IMR-90 (cell line): ENCODE measurements around the gene NRL. TPM values are rescaled to one million over a fixed set of nuclear protein-coding genes. Genes with fewer than 3 reads are reported as not detected.
A peak's percentile ranks its signal among the peaks of the same experiment; 100 is the strongest.

Experiments
- ATAC-seq: fragments of 200-7000 bp; cut with Tn5 transposase; 2 replicates; pipeline ENCODE4 v1.9.1; 2020; ENCODE audit warnings: low read depth, mild to moderate bottlenecking, moderate library complexity
- BruUV-seq: library from RNA; stranded (reverse); fragments of 400-500 nt; replicated peaks from 2 replicates; lab custom pipeline; 2021; lab: Mats Ljungman, UMichigan
- CTCF ChIA-PET: fragments of 300-600 bp; formaldehyde crosslinking; extraction: SDS; loops from one replicate; lab custom pipeline; 2021; ENCODE audit warnings: antibody characterized with exemption; lab: Yijun Ruan, JAX
- POLR2A ChIA-PET: fragments of 300-600 bp; sonication (Branson Sonifier 250); formaldehyde crosslinking; loops from one replicate; lab custom pipeline; 2022; ENCODE audit warnings: antibody characterized with exemption; ENCODE audit not compliant: unreplicated experiment; lab: Charles Lee
- DNase-seq: peaks from one replicate; pipeline ENCODE4 v3.0.0; 2013
- H2AFZ ChIP-seq: replicated peaks from 2 replicates; pipeline ENCODE3; 2013; ENCODE audit warnings: low read length, mild to moderate bottlenecking; ENCODE audit not compliant: poor library complexity
- H2AK5ac ChIP-seq: 2 replicates; pipeline ENCODE4 v1.6.1; 2013; ENCODE audit warnings: low read depth, low read length, inconsistent platforms
- H2AK9ac ChIP-seq: replicated peaks from 2 replicates; pipeline ENCODE3; 2013; ENCODE audit warnings: mild to moderate bottlenecking, low read depth, low read length, moderate library complexity; ENCODE audit not compliant: poor library complexity
- H2BK120ac ChIP-seq: 2 replicates; pipeline ENCODE4 v1.6.1; 2013; ENCODE audit warnings: low read depth, low read length, inconsistent platforms
- H2BK15ac ChIP-seq: 3 replicates; pipeline ENCODE4 v1.6.1; 2013; ENCODE audit warnings: low read depth, low read length, inconsistent platforms
- H2BK20ac ChIP-seq: 2 replicates; pipeline ENCODE4 v1.6.1; 2013; ENCODE audit warnings: low read depth, mild to moderate bottlenecking, inconsistent platforms, low read length, moderate library complexity
- H2BK5ac ChIP-seq: 2 replicates; pipeline ENCODE4 v1.6.1; 2013; ENCODE audit warnings: mild to moderate bottlenecking, low read depth, low read length, inconsistent platforms; ENCODE audit not compliant: poor library complexity, severe bottlenecking
- H3K14ac ChIP-seq: replicated peaks from 2 replicates; pipeline ENCODE4 v1.6.1; 2013; ENCODE audit warnings: low read depth, low read length, inconsistent platforms
- H3K18ac ChIP-seq: 2 replicates; pipeline ENCODE4 v1.6.1; 2013; ENCODE audit warnings: low read depth, low read length, control low read depth
- H3K23ac ChIP-seq: 2 replicates; pipeline ENCODE4 v1.6.1; 2013; ENCODE audit warnings: low read depth, low read length, inconsistent platforms
- H3K27ac ChIP-seq: 2 replicates; pipeline ENCODE4 v1.5.1; 2013; ENCODE audit warnings: mild to moderate bottlenecking, control low read depth, low read length; ENCODE audit not compliant: insufficient read depth
- H3K27me3 ChIP-seq: 2 replicates; pipeline ENCODE4 v1.6.1; 2013; ENCODE audit warnings: low read length; ENCODE audit not compliant: control insufficient read depth, insufficient read depth
- H3K36me3 ChIP-seq: 2 replicates; pipeline ENCODE4 v1.6.1; 2013; ENCODE audit warnings: low read length, mixed read lengths; ENCODE audit not compliant: control insufficient read depth, insufficient read depth
- H3K4ac ChIP-seq: 2 replicates; pipeline ENCODE4 v1.6.1; 2013; ENCODE audit warnings: low read depth, low read length, inconsistent platforms
- H3K4me1 ChIP-seq: 2 replicates; pipeline ENCODE4 v1.6.1; 2013; ENCODE audit warnings: low read length, mixed read lengths; ENCODE audit not compliant: control insufficient read depth, insufficient read depth
- H3K4me2 ChIP-seq: 2 replicates; pipeline ENCODE4 v1.6.1; 2013; ENCODE audit warnings: low read depth, mild to moderate bottlenecking, control low read depth, low read length, moderate library complexity
- H3K4me3 ChIP-seq: 2 replicates; pipeline ENCODE4 v1.5.1; 2013; ENCODE audit warnings: low read depth, mild to moderate bottlenecking, control low read depth, low read length, moderate library complexity; ENCODE audit not compliant: insufficient read depth
- H3K56ac ChIP-seq: 2 replicates; pipeline ENCODE4 v1.6.1; 2013; ENCODE audit warnings: low read length, inconsistent platforms; ENCODE audit not compliant: insufficient read depth; ENCODE audit errors: extremely low read depth
- H3K79me1 ChIP-seq, 2 experiments: 2 replicates each; pipeline ENCODE4 v1.6.1; 2013; ENCODE audit warnings: low read length in 2 of 2, inconsistent platforms in 1 of 2, low read depth in 1 of 2
- H3K9ac ChIP-seq: 2 replicates; pipeline ENCODE4 v1.6.1; 2013; ENCODE audit warnings: low read depth, low read length, control low read depth
- H3K9me1 ChIP-seq: 2 replicates; pipeline ENCODE4 v1.6.1; 2013; ENCODE audit warnings: low read length, inconsistent platforms; ENCODE audit not compliant: insufficient read depth
- H3K9me3 ChIP-seq: 2 replicates; pipeline ENCODE4 v1.6.1; 2013; ENCODE audit warnings: low read length; ENCODE audit not compliant: control insufficient read depth, insufficient read depth
- H4K20me1 ChIP-seq: 2 replicates; pipeline ENCODE4 v1.6.1; 2013; ENCODE audit warnings: low read length, inconsistent platforms; ENCODE audit not compliant: insufficient read depth
- H4K5ac ChIP-seq: 2 replicates; pipeline ENCODE4 v1.6.1; 2013; ENCODE audit warnings: mild to moderate bottlenecking, low read depth, low read length, control low read depth
- H4K8ac ChIP-seq, 2 experiments: 2 replicates each; pipeline ENCODE4 v1.6.1; 2013; ENCODE audit warnings: low read depth in 2 of 2, low read length in 2 of 2, control low read depth in 1 of 2, inconsistent platforms in 1 of 2
- H4K91ac ChIP-seq: 2 replicates; pipeline ENCODE4 v1.6.1; 2013; ENCODE audit warnings: low read depth, low read length, inconsistent platforms; ENCODE audit not compliant: insufficient read depth
- CEBPB ChIP-seq: IDR thresholded peaks from 2 replicates; pipeline ENCODE4 v1.6.1; 2012; ENCODE audit warnings: low read depth, low read length, improper control_type of control experiment
- FOS ChIP-seq: fragments of 150-350 bp; IDR thresholded peaks from 2 replicates; pipeline ENCODE4 v1.6.1; 2016; ENCODE audit warnings: low read depth, low read length
- MXI1 ChIP-seq: IDR thresholded peaks from 2 replicates; pipeline ENCODE4 v1.6.1; 2012; ENCODE audit warnings: low read depth, mild to moderate bottlenecking, low read length, moderate library complexity, borderline replicate concordance
- NFE2L2 ChIP-seq: fragments of 150-350 bp; IDR thresholded peaks from 2 replicates; pipeline ENCODE4 v1.6.1; 2016; ENCODE audit warnings: low read depth, mild to moderate bottlenecking, low read length
- RAD21 ChIP-seq: IDR thresholded peaks from 2 replicates; pipeline ENCODE4 v1.6.1; 2012; ENCODE audit warnings: low read length, improper control_type of control experiment
- RCOR1 ChIP-seq: IDR thresholded peaks from 2 replicates; pipeline ENCODE4 v1.6.1; 2012; ENCODE audit warnings: mild to moderate bottlenecking, low read length, improper control_type of control experiment; ENCODE audit not compliant: insufficient replicate concordance
- USF2 ChIP-seq: fragments of 150-350 bp; IDR thresholded peaks from 2 replicates; pipeline ENCODE4 v1.6.1; 2017; ENCODE audit warnings: mild to moderate bottlenecking, antibody characterized with exemption, low read length, low read depth
- WGBS, 2 experiments: methylation state at CpG; one replicate each; pipeline versions ENCODE4 v1.1.5 to v1.1.7; 2013; ENCODE audit warnings: missing lambda C conversion rate in 2 of 2; ENCODE audit not compliant: insufficient read length in 1 of 2; ENCODE audit errors: extremely low coverage in 2 of 2; 5-methylcytosine and 5-hydroxymethylcytosine counted together
- dilution Hi-C: fragments of 300-500 bp; cut with HindIII; formaldehyde crosslinking; loops from one replicate; pipeline ENCODE4 v1.14.3; 2018; ENCODE audit warnings: low sequenced_read_pairs; ENCODE audit not compliant: unreplicated experiment
- in situ Hi-C: fragments of 300-500 bp; cut with MboI; formaldehyde crosslinking; loops from 3 replicates; pipeline ENCODE4 v1.14.3; 2019; ENCODE audit warnings: low sequenced_read_pairs, inconsistent platforms, mixed read lengths
- intact Hi-C: fragments of 100-400 bp; cut with micrococcal nuclease; formaldehyde crosslinking; loops from 2 replicates; pipeline ENCODE4 v1.10.0; 2022
- polyA plus RNA-seq, 3 experiments: library from polyadenylated mRNA; depleted of rRNA; stranded (reverse); fragments of >200 nt; gene quantifications; 2 replicates each; pipeline ENCODE4 v1.2.3, GENCODE V29; 2012; ENCODE audit warnings: low replicate concordance in 1 of 3
- total RNA-seq: library from RNA; depleted of rRNA; stranded (reverse); fragments of >200 nt; gene quantifications from 2 replicates; pipeline ENCODE4 v1.2.3, GENCODE V29; 2012
- TF ChIP-seq, protein P1 (sequence below): conservative IDR thresholded peaks from 2 replicates; pipeline ENCODE4 v1.5.1; 2012; ENCODE audit warnings: mild to moderate bottlenecking, low read depth, low read length, improper control_type of control experiment

NRL gene
- total and polyA plus RNA-seq, 2 of the 4 experiments (the other 2 are of a cell fraction), result 0.18 to 0.70 TPM

DNA sequence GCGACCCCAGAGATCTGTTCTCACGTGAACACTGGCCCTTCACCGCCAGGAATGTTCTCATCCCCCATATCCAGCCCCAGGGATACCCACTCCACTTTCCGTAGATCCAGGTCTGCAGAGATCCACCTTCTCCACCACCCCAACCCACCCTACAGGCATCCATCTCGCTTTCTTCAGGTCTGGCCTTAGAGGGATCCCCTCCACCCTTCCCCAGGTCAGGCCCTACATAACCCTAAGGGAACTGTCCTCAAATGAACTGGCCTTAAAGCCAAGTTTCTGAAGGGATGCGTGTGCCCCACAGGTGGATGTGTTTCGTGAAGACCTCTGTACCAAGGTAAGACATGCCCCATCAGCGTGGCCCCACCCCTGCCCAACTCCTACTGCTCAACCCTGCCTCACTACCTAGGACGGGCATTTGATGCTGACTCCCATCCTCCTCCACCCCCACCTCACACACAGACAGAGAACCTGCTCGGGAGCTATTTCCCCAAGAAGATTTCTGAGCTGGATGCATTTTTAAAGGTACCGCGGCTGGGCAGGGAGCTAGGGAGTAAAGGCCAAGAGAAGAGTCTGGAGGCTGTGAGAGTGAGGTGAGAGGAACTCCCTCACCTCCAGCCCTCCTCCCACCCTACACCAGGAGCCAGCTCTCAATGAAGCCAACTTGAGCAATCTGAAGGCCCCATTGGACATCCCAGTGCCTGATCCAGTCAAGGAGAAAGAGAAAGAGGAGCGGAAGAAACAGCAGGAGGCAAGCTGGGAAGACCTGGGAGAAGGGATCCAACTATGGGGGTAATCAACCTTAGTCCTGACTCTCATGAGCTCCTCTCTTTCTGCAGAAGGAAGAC lies 22.2 kb upstream of the NRL start:
- Histone ChIP-seq H2AK9ac (peak overlapping the region; percentile 80), H4K5ac (no peak overlapping the region), H3K4me3 (peak overlapping the region; percentile 97), H3K9me3 (no peaks in the 10 kb centered on the region), H2BK20ac (no peak overlapping the region), H3K79me1 (peaks cover 17 to 46% of the 10 kb centered on the region in 2 experiments; a peak in 3 of 4 replicates), H4K8ac (peak overlapping the region in 1 of 2 experiments; percentile 77; a peak in 1 of 4 replicates), H2BK5ac (peak overlapping the region; percentile 78), H3K27me3 (no peaks in the 10 kb centered on the region), H3K4ac (peak overlapping the region; percentile 71), H3K4me2 (peak overlapping the region; percentile 92), H2BK120ac (no peak overlapping the region; the same call in 1 of the 2 replicates), H4K91ac (no peak overlapping the region), H3K23ac (peak overlapping the region; percentile 88), H3K9me1 (peaks cover 19% of the 10 kb centered on the region), H2AFZ (peak overlapping the region; percentile 99), H3K18ac (no peak overlapping the region), H3K27ac (peak overlapping the region; percentile 79), H3K4me1 (peaks cover 11% of the 10 kb centered on the region), H2BK15ac (no peak overlapping the region), H3K36me3 (peaks cover 23% of the 10 kb centered on the region), H3K9ac (peak overlapping the region; percentile 72), H3K14ac (peak overlapping the region; percentile 68), H2AK5ac (peak overlapping the region; percentile 59), H4K20me1 (peaks cover 17% of the 10 kb centered on the region), H3K56ac (0 out of 2 replicates have a peak overlapping the region, but pooled peaks have one; percentile 9)
- 40% methylated on average over 3 of the region's 13 CpGs; no CpG with 5 or more reads in 1 of the 2 experiments for WGBS, 2 experiments
- POLR2A ChIA-PET, result interaction anchor here (0.6 to 1.0 kb wide), 2 partner anchors 12 to 42 kb away, joined by 3 read pairs; no protein-coding TSS in a partner anchor
- dilution Hi-C loops, result no loop called here
- ATAC-seq (no peak), DNase-seq (no peak)
- TF ChIP-seq RAD21, result no peak
- TF ChIP-seq MXI1, result no peak
- TF ChIP-seq USF2, result no peak
- TF ChIP-seq, protein P1, sequence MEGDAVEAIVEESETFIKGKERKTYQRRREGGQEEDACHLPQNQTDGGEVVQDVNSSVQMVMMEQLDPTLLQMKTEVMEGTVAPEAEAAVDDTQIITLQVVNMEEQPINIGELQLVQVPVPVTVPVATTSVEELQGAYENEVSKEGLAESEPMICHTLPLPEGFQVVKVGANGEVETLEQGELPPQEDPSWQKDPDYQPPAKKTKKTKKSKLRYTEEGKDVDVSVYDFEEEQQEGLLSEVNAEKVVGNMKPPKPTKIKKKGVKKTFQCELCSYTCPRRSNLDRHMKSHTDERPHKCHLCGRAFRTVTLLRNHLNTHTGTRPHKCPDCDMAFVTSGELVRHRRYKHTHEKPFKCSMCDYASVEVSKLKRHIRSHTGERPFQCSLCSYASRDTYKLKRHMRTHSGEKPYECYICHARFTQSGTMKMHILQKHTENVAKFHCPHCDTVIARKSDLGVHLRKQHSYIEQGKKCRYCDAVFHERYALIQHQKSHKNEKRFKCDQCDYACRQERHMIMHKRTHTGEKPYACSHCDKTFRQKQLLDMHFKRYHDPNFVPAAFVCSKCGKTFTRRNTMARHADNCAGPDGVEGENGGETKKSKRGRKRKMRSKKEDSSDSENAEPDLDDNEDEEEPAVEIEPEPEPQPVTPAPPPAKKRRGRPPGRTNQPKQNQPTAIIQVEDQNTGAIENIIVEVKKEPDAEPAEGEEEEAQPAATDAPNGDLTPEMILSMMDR, result no peak
- no peak for TF ChIP-seq CEBPB
- TF ChIP-seq NFE2L2, result no peak
- TF ChIP-seq FOS, result no peak
- no peak for TF ChIP-seq RCOR1
- CTCF ChIA-PET, result interaction anchor here (0.8 to 0.9 kb wide), 2 partner anchors 24 to 150 kb away, joined by 3 to 5 read pairs; partner anchors contain the start of gene IRF9
- intact Hi-C loops, result no loop called here
- in situ Hi-C loops, result loop anchor here (10.0 to 25.0 kb wide), 3 partner anchors 298 to 1050 kb away; partner anchors contain the start of genes ACIN1, BCL2L2, C14orf119 and PABPN1
- no TSS peak for BruUV-seq
